Measurements from ENCODE around the gene DKK2.

- TF ChIP-seq, protein P1, sequence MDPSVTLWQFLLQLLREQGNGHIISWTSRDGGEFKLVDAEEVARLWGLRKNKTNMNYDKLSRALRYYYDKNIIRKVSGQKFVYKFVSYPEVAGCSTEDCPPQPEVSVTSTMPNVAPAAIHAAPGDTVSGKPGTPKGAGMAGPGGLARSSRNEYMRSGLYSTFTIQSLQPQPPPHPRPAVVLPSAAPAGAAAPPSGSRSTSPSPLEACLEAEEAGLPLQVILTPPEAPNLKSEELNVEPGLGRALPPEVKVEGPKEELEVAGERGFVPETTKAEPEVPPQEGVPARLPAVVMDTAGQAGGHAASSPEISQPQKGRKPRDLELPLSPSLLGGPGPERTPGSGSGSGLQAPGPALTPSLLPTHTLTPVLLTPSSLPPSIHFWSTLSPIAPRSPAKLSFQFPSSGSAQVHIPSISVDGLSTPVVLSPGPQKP (IDR thresholded peaks at IDR 0.05; ENCODE audit: low read depth, low read length) = no peak
- TF ChIP-seq EZH2 (IDR thresholded peaks at IDR 0.05; ENCODE audit: borderline replicate concordance, control insufficient read depth, low read depth, low read length) (no peak), MYC (IDR thresholded peaks at IDR 0.05; ENCODE audit: insufficient read depth, insufficient read length, insufficient replicate concordance, low read length, severe bottlenecking) (no peak), POLR2AphosphoS5 (IDR thresholded peaks at IDR 0.05; ENCODE audit: low read length) (no peak), ATF7 (IDR thresholded peaks at IDR 0.05; ENCODE audit: low read depth) (no peak), CTCF (IDR thresholded peaks at IDR 0.05 in 2 of 3, conservative IDR thresholded peaks at IDR 0.05 in 1 of 3; ENCODE audit: control insufficient read depth in 2 of 3, extremely low read depth in 1 of 3, insufficient read depth in 1 of 3, low read depth in 3 of 3, low read length in 3 of 3) (no peak), TBL1XR1 (IDR thresholded peaks at IDR 0.05; ENCODE audit: low read depth, low read length) (no peak), SMC3 (IDR thresholded peaks at IDR 0.05; ENCODE audit: borderline replicate concordance, low read length) (no peak), POLR2A (IDR thresholded peaks at IDR 0.05; ENCODE audit: low read depth, low read length) (no peak), FOXK2 (IDR thresholded peaks at IDR 0.05) (no peak), NRF1 (conservative IDR thresholded peaks at IDR 0.05; ENCODE audit: low read depth, low read length) (no peak)
- TF ChIP-seq, protein P2, sequence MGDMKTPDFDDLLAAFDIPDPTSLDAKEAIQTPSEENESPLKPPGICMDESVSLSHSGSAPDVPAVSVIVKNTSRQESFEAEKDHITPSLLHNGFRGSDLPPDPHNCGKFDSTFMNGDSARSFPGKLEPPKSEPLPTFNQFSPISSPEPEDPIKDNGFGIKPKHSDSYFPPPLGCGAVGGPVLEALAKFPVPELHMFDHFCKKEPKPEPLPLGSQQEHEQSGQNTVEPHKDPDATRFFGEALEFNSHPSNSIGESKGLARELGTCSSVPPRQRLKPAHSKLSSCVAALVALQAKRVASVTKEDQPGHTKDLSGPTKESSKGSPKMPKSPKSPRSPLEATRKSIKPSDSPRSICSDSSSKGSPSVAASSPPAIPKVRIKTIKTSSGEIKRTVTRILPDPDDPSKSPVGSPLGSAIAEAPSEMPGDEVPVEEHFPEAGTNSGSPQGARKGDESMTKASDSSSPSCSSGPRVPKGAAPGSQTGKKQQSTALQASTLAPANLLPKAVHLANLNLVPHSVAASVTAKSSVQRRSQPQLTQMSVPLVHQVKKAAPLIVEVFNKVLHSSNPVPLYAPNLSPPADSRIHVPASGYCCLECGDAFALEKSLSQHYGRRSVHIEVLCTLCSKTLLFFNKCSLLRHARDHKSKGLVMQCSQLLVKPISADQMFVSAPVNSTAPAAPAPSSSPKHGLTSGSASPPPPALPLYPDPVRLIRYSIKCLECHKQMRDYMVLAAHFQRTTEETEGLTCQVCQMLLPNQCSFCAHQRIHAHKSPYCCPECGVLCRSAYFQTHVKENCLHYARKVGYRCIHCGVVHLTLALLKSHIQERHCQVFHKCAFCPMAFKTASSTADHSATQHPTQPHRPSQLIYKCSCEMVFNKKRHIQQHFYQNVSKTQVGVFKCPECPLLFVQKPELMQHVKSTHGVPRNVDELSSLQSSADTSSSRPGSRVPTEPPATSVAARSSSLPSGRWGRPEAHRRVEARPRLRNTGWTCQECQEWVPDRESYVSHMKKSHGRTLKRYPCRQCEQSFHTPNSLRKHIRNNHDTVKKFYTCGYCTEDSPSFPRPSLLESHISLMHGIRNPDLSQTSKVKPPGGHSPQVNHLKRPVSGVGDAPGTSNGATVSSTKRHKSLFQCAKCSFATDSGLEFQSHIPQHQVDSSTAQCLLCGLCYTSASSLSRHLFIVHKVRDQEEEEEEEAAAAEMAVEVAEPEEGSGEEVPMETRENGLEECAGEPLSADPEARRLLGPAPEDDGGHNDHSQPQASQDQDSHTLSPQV (IDR thresholded peaks at IDR 0.05) = no peak
Measured at GRCh38 chr4:106930522-106930921, 105.6 kb downstream of the DKK2 start.

Measured in GM12878 (cell line).